ENCODE measurements around the gene DLGAP4. TPM values are rescaled to one million over a fixed set of nuclear protein-coding genes. Genes with fewer than 3 reads are reported as not detected.

The DLGAP4 gene
- total and polyA plus RNA-seq, 2 of the 13 experiments (the other 11 are each of a cell fraction or from before 2014, with no cell fraction given) = 15.2 to 26.7 TPM

GRCh38 chr20:36384022-36384619, 78.0 kb downstream of the DLGAP4 start (continued):
- peak; percentile 100 for TF ChIP-seq ZNF724P (CRISPR knock-in tag; IDR thresholded peaks at IDR 0.05; ENCODE audit: borderline replicate concordance)
- peak; percentile 96 for TF ChIP-seq ZSCAN29 (CRISPR knock-in tag; conservative IDR thresholded peaks at IDR 0.05)
- TF ChIP-seq ZNF589 (CRISPR knock-in tag; conservative IDR thresholded peaks at IDR 0.05) = peak; percentile 100
- peak; percentile 100 for TF ChIP-seq E2F5 (CRISPR knock-in tag; conservative IDR thresholded peaks at IDR 0.05)
- no peak for TF ChIP-seq SKI (IDR thresholded peaks at IDR 0.05; ENCODE audit: partially characterized antibody)
- TF ChIP-seq SRY (CRISPR knock-in tag; IDR thresholded peaks at IDR 0.05) = peak; percentile 100
- TF ChIP-seq ZNF451 (CRISPR knock-in tag; IDR thresholded peaks at IDR 0.05) = peak; percentile 100
- no peak for TF ChIP-seq FUBP1 (CRISPR knock-in tag; IDR thresholded peaks at IDR 0.05; ENCODE audit: borderline replicate concordance)
- TF ChIP-seq ZNF616 (CRISPR knock-in tag; IDR thresholded peaks at IDR 0.05; ENCODE audit: low read depth) = peak; percentile 99
- TF ChIP-seq ZNF382 (CRISPR knock-in tag; IDR thresholded peaks at IDR 0.05; ENCODE audit: borderline replicate concordance) = peak; percentile 94; the same call in 1 of the 2 replicates
- TF ChIP-seq CC2D1A (CRISPR knock-in tag; IDR thresholded peaks at IDR 0.05) = peak; percentile 100
- peak; percentile 99 for TF ChIP-seq SAP130 (CRISPR knock-in tag; IDR thresholded peaks at IDR 0.05; ENCODE audit: low read depth)
- TF ChIP-seq NR2F6 (IDR thresholded peaks at IDR 0.05) = peak; percentile 88
- peak; percentile 98 for TF ChIP-seq NR2F6 (CRISPR knock-in tag; IDR thresholded peaks at IDR 0.05)
- TF ChIP-seq PHB2 (IDR thresholded peaks at IDR 0.05; ENCODE audit: partially characterized antibody) = no peak
- TF ChIP-seq HMG20A (CRISPR knock-in tag; IDR thresholded peaks at IDR 0.05; ENCODE audit: borderline replicate concordance) = peak; percentile 92
- peak; percentile 88 for TF ChIP-seq ZNF121 (CRISPR knock-in tag; IDR thresholded peaks at IDR 0.05)
- TF ChIP-seq RFX5 (IDR thresholded peaks at IDR 0.05; ENCODE audit: low read depth, low read length) = no peak
- TF ChIP-seq ZNF20 (CRISPR knock-in tag; IDR thresholded peaks at IDR 0.05) = peak; percentile 100
- peak; percentile 100 for TF ChIP-seq ZNF264 (CRISPR knock-in tag; IDR thresholded peaks at IDR 0.05)
- peak; percentile 100 for TF ChIP-seq ZNF552 (CRISPR knock-in tag; IDR thresholded peaks at IDR 0.05; ENCODE audit: borderline replicate concordance)
- TF ChIP-seq MXD3 (CRISPR knock-in tag; IDR thresholded peaks at IDR 0.05) = peak; percentile 100
- peak; percentile 100 for TF ChIP-seq TOE1 (CRISPR knock-in tag; IDR thresholded peaks at IDR 0.05)
- TF ChIP-seq ZNF576 (CRISPR knock-in tag; IDR thresholded peaks at IDR 0.05) = peak; percentile 94; the same call in 1 of the 2 replicates
- TF ChIP-seq ZNF629 (CRISPR knock-in tag; conservative IDR thresholded peaks at IDR 0.05) = peak; percentile 91
- peak; percentile 88 for TF ChIP-seq ZNF652 (CRISPR knock-in tag; IDR thresholded peaks at IDR 0.05; ENCODE audit: borderline replicate concordance, low read depth)
- TF ChIP-seq KDM5B (CRISPR knock-in tag; IDR thresholded peaks at IDR 0.05; ENCODE audit: borderline replicate concordance) = peak; percentile 100

All from HepG2 (cell line).